H1 (cell line): ENCODE results near the gene CCDC159. TPM values are rescaled to one million over a fixed set of nuclear protein-coding genes. Genes with fewer than 3 reads are reported as not detected.

ENCODE experiments used
- PHF8 ChIP-seq: fragments of 200-600 bp; sonication (generic); conservative IDR thresholded peaks from 2 replicates; pipeline ENCODE4 v1.7.1; 2012; ENCODE audit warnings: low read depth, mild to moderate bottlenecking, inconsistent platforms, low read length, moderate library complexity
- POLR2AphosphoS5 ChIP-seq: IDR thresholded peaks from 2 replicates; pipeline ENCODE4 v1.6.1; 2011; ENCODE audit warnings: low read depth, low read length
- polyA plus RNA-seq, 7 experiments: library from polyadenylated mRNA; depleted of rRNA in 3 of 7; stranded (reverse) in 5 of 7; unstranded in 2 of 7; fragments of >200 nt in 5 of 7; fragments of 200-250 nt in 2 of 7; gene quantifications; 1 replicate in 5 of 7; 2 replicates in 1 of 7; 4 replicates in 1 of 7; pipeline versions ENCODE4 v1.2.1 to v1.2.3, GENCODE V29; 2011 to 2013; ENCODE audit warnings: missing spikeins in 2 of 7, mixed read lengths in 2 of 7
- total RNA-seq: library from RNA; stranded (reverse); fragmentation: NEBNext Ultra II Directional; extraction: Animal tissue kit (Norgen Biotek cat#: 25700); gene quantifications from 2 replicates; pipeline ENCODE4 v1.2.1, GENCODE V29; 2021
- TF ChIP-seq, protein P1 (sequence below): IDR thresholded peaks from 2 replicates; pipeline ENCODE4 v1.6.1; 2012; ENCODE audit warnings: low read length, inconsistent platforms
- TF ChIP-seq, protein P2 (sequence below), 3 experiments: IDR thresholded peaks; 1 replicate in 2 of 3; 2 replicates in 1 of 3; pipeline versions ENCODE4 v1.5.1 to v1.6.1; 2011; ENCODE audit warnings: low read length in 3 of 3, mild to moderate bottlenecking in 3 of 3, inconsistent platforms in 2 of 3, low read depth in 1 of 3, moderate library complexity in 1 of 3; ENCODE audit not compliant: insufficient read depth in 1 of 3; ENCODE audit errors: control extremely low read depth in 1 of 3

Gene CCDC159
- total and polyA plus RNA-seq, 2 of the 8 experiments (the other 6 are each of a cell fraction or from before 2014, with no cell fraction given), result 4.0 to 5.4 TPM

DNA sequence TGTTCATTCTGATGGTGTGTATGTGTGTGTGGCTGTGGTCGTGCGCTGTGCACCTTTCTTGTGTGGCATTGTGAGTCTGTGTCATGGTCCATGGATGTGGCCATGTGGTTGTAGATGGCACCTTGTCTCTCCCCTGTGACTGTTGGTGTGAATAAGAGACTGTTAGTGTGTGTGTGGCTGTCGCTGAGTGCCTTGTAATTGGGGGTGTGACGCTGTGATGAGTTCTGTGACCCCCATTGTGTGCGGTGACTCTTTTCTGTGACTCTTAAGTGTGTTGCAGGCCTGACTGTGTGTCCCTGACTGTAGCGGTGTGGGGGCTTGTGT lies 9.7 kb downstream of the CCDC159 start (continued):
- TF ChIP-seq, protein P1, sequence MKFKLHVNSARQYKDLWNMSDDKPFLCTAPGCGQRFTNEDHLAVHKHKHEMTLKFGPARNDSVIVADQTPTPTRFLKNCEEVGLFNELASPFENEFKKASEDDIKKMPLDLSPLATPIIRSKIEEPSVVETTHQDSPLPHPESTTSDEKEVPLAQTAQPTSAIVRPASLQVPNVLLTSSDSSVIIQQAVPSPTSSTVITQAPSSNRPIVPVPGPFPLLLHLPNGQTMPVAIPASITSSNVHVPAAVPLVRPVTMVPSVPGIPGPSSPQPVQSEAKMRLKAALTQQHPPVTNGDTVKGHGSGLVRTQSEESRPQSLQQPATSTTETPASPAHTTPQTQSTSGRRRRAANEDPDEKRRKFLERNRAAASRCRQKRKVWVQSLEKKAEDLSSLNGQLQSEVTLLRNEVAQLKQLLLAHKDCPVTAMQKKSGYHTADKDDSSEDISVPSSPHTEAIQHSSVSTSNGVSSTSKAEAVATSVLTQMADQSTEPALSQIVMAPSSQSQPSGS, result no peak
- TF ChIP-seq, protein P2, sequence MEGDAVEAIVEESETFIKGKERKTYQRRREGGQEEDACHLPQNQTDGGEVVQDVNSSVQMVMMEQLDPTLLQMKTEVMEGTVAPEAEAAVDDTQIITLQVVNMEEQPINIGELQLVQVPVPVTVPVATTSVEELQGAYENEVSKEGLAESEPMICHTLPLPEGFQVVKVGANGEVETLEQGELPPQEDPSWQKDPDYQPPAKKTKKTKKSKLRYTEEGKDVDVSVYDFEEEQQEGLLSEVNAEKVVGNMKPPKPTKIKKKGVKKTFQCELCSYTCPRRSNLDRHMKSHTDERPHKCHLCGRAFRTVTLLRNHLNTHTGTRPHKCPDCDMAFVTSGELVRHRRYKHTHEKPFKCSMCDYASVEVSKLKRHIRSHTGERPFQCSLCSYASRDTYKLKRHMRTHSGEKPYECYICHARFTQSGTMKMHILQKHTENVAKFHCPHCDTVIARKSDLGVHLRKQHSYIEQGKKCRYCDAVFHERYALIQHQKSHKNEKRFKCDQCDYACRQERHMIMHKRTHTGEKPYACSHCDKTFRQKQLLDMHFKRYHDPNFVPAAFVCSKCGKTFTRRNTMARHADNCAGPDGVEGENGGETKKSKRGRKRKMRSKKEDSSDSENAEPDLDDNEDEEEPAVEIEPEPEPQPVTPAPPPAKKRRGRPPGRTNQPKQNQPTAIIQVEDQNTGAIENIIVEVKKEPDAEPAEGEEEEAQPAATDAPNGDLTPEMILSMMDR (IDR thresholded peaks at IDR 0.05; ENCODE audit: control extremely low read depth in 1 of 3, insufficient read depth in 1 of 3, low read depth in 1 of 3, low read length in 3 of 3), result no peak
- TF ChIP-seq PHF8 (no peak), POLR2AphosphoS5 (no peak)
